Measurements from ENCODE around the gene ZNF292. TPM values are rescaled to one million over a fixed set of nuclear protein-coding genes. Genes with fewer than 3 reads are reported as not detected.

ZNF292 gene
- total and polyA plus RNA-seq, 2 donors (not counting 3 experiments of a cell fraction or from before 2014, with no cell fraction given): 3.5 to 24.9 TPM

GRCh38 chr6:87116922-87117321 lies 38.4 kb upstream of the ZNF292 start:
- DNase-seq (ENCODE audit: low read depth, low spot score) (no peak), FAIRE-seq (no peak)
- H3K79me2 ChIP-seq (ENCODE audit: control insufficient read depth, insufficient read depth, low read length): no peaks in the 10 kb centered on the region
- dilution Hi-C loops (cut with MboI; ENCODE audit: extremely low pct_ligation_motif_present, low sequenced_read_pairs) (no loop called here), intact Hi-C loops (cut with micrococcal nuclease) (no loop called here)
- no peak overlapping the region for H3K4me2 ChIP-seq (ENCODE audit: insufficient read depth, low read length)
- BruUV-seq (replicated peaks): no TSS peak
- H3K27ac ChIP-seq (ENCODE audit: insufficient read depth, low read depth, low read length): no peak overlapping the region
- peaks cover 0 to 4% of the 10 kb centered on the region in 2 experiments for H3K27me3 ChIP-seq (ENCODE audit: control insufficient read depth in 2 of 2, insufficient read depth in 2 of 2, low read length in 2 of 2)
- no peak for TF ChIP-seq MAX (IDR thresholded peaks at IDR 0.05; ENCODE audit: insufficient read depth, insufficient read length)
- TF ChIP-seq GATA2 (IDR thresholded peaks at IDR 0.05; ENCODE audit: insufficient read depth, insufficient read length, low read depth, low read length): no peak
- TF ChIP-seq CTCF (IDR thresholded peaks at IDR 0.05; ENCODE audit: extremely low read depth in 1 of 2, insufficient read depth in 1 of 2, low read depth in 1 of 2, low read length in 2 of 2): no peak
- no peak for TF ChIP-seq POLR2A (IDR thresholded peaks at IDR 0.05; ENCODE audit: low read depth, low read length)
- no peak for TF ChIP-seq JUN (IDR thresholded peaks at IDR 0.05; ENCODE audit: borderline replicate concordance, insufficient read depth, insufficient read length, low read depth)
- TF ChIP-seq FOS (IDR thresholded peaks at IDR 0.05; ENCODE audit: borderline replicate concordance, insufficient read depth, low read length): no peak
- H3K4me3 ChIP-seq (replicated peaks in 1 of 3; ENCODE audit: insufficient read depth in 1 of 3, low read depth in 1 of 3, low read length in 3 of 3): no peak overlapping the region
- no peaks in the 10 kb centered on the region for H3K9me1 ChIP-seq (replicated peaks; ENCODE audit: control insufficient read depth, extremely low read depth, insufficient read depth, low read length)
- H2AFZ ChIP-seq (ENCODE audit: low read depth, low read length): no peak overlapping the region
- H3K9me3 ChIP-seq (replicated peaks; ENCODE audit: control insufficient read depth, insufficient read depth, low read length): no peaks in the 10 kb centered on the region
- H3K4me1 ChIP-seq (ENCODE audit: control insufficient read depth, extremely low read depth, insufficient read depth, low read length): no peaks in the 10 kb centered on the region
- ChIA-PET CTCF (interaction anchor here (1.0 to 1.6 kb wide), 3 partner anchors 15 to 38 kb away, joined by 3 to 9 read pairs (median 3); no protein-coding TSS in a partner anchor), POLR2A (no interaction called here)
- H3K9ac ChIP-seq (replicated peaks; ENCODE audit: extremely low read depth, insufficient read depth, low read length): no peak overlapping the region
- no peaks in the 10 kb centered on the region for H3K36me3 ChIP-seq (ENCODE audit: control insufficient read depth in 2 of 2, extremely low read depth in 1 of 2, insufficient read depth in 2 of 2, low read length in 2 of 2)
- no peaks in the 10 kb centered on the region for H4K20me1 ChIP-seq (replicated peaks; ENCODE audit: control insufficient read depth, extremely low read depth, insufficient read depth, low read length)

GRCh38 chr6:87118054-87118453 lies 37.3 kb upstream of the ZNF292 start:
- FAIRE-seq: no peak
- no peak for DNase-seq (ENCODE audit: low read depth, low spot score)
- Histone ChIP-seq H3K4me1 (ENCODE audit: control insufficient read depth, extremely low read depth, insufficient read depth, low read length) (no peaks in the 10 kb centered on the region), H3K9me3 (replicated peaks; ENCODE audit: control insufficient read depth, insufficient read depth, low read length) (no peaks in the 10 kb centered on the region), H4K20me1 (replicated peaks; ENCODE audit: control insufficient read depth, extremely low read depth, insufficient read depth, low read length) (no peaks in the 10 kb centered on the region), H3K9me1 (replicated peaks; ENCODE audit: control insufficient read depth, extremely low read depth, insufficient read depth, low read length) (no peaks in the 10 kb centered on the region), H3K79me2 (ENCODE audit: control insufficient read depth, insufficient read depth, low read length) (no peaks in the 10 kb centered on the region), H3K27me3 (ENCODE audit: control insufficient read depth in 2 of 2, insufficient read depth in 2 of 2, low read length in 2 of 2) (peaks cover 0 to 4% of the 10 kb centered on the region in 2 experiments), H3K9ac (replicated peaks; ENCODE audit: extremely low read depth, insufficient read depth, low read length) (no peak overlapping the region), H3K4me2 (ENCODE audit: insufficient read depth, low read length) (no peak overlapping the region), H3K27ac (ENCODE audit: insufficient read depth, low read depth, low read length) (no peak overlapping the region), H2AFZ (ENCODE audit: low read depth, low read length) (no peak overlapping the region), H3K4me3 (replicated peaks in 1 of 3; ENCODE audit: insufficient read depth in 1 of 3, low read depth in 1 of 3, low read length in 3 of 3) (no peak overlapping the region), H3K36me3 (ENCODE audit: control insufficient read depth in 2 of 2, extremely low read depth in 1 of 2, insufficient read depth in 2 of 2, low read length in 2 of 2) (no peaks in the 10 kb centered on the region)
- dilution Hi-C loops (cut with MboI; ENCODE audit: extremely low pct_ligation_motif_present, low sequenced_read_pairs) (no loop called here), intact Hi-C loops (cut with micrococcal nuclease) (no loop called here)
- ChIA-PET POLR2A (no interaction called here), CTCF (no interaction called here)
- TF ChIP-seq POLR2AphosphoS5 (IDR thresholded peaks at IDR 0.05; ENCODE audit: insufficient read depth, low read depth, low read length) (no peak), CTCF (IDR thresholded peaks at IDR 0.05; ENCODE audit: extremely low read depth in 1 of 2, insufficient read depth in 1 of 2, low read depth in 1 of 2, low read length in 2 of 2) (no peak), MAX (IDR thresholded peaks at IDR 0.05; ENCODE audit: insufficient read depth, insufficient read length) (no peak)
- no TSS peak for BruUV-seq (replicated peaks)
